ENCODE measurements around the gene DPM3.
"Not testable (repeated sequence)": the region's sequence is repeated elsewhere in the genome, so short reads cannot be mapped to it uniquely, and the experiment has no call there.

Gene DPM3, protein sequence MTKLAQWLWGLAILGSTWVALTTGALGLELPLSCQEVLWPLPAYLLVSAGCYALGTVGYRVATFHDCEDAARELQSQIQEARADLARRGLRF

GRCh38 chr1:155139895-155140629 is at the start of gene DPM3:
DPM3 (minus strand) TSS chr1:155140531; CDS start chr1:155140240, 291 bp downstream.
- peak; percentile 35 for DNase-seq

DNA sequence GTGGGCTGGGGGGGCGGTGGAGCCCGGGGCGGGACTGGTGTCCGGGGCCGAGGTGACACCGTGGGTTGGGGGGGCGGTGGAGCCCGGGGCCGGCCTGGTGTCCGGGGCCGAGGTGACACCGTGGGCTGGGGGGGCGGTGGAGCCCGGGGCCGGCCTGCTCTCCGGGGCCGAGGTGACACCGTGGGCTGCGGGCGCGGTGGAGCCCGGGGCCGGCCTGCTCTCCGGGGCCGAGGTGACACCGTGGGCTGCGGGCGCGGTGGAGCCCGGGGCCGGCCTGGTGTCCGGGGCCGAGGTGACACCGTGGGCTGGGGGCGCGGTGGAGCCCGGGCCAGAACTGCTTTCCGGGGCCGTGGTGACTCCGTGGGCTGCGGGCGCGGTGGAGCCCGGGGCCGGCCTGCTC is 49.6 kb upstream of the DPM3 start:
- not testable (repeated sequence) for DNase-seq

DNA sequence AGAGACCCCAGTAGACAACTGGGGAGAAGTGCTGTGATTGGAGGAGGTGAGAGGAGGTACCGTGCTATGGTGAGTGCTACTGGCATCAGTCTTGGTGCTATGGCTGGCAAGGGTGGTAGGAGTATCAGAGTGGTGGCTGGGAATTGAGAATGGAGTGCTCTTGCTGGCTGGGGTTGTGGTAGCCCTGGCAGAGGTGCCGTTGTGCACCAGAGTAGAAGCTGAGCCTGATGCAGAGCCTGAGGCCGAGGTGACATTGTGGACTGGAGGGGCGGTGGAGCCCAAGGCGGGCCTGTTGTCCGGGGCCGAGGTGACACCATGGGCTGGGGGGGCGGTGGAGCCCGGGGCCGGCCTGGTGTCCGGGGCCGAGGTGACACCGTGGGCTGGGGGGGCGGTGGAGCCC is 47.9 kb upstream of the DPM3 start:
- no peak for DNase-seq

- no peak for DNase-seq
Measured at GRCh38 chr1:155187456-155187891, 47.1 kb upstream of the DPM3 start.

- DNase-seq: no peak
Measured at GRCh38 chr1:155186794-155187455, 46.6 kb upstream of the DPM3 start.

DNA sequence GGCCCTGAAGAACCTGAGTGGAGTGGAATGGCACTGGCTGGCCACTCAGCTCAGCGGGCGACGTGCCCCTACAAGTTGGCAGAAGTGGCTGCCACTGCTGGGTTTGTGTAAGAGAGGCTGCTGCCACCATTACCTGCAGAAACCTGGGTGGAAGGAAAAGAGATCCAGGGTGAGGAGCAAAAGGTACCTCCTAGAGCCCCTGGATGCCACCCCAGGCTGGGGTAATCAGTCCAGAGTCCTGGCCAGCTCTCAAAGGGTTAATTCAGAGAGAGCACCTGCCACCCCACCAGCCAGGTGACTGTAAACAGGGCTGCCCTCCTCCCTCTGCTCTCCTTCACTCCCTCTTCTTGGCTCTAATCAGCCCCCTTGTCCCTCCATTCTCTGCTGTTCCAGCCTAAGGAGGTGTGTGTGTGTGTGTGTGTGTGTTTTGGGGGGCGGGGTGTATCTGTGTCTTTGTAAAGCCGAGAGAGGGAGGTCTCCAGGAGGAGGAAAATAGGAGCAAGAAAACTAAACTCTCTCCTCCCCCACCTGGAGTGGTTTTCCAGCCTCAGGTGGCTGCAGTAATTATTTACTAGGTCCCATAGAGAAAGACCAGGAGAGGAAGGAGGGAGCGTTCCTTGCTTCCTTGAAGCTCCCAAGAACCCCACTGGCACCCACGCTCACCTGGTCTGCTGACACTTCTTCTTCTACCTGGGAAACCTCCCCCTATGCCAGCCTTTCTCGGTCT is 45.9 kb upstream of the DPM3 start:
- no peak for DNase-seq

DNA sequence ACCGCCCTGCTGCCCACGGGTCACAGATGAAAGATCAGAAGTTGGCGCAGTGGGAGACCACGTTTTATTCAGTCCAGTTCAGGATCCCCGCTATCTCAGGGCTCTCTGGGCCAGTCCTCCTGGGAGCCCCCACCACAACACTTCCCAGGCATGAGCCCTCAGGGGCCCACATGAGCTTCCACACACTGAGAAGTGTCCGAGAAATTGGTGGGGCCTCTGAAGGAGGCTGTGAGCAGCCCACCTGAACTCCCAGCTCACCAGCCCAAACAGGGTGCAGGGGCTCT is 45.4 kb upstream of the DPM3 start:
- no peak for DNase-seq

DNA sequence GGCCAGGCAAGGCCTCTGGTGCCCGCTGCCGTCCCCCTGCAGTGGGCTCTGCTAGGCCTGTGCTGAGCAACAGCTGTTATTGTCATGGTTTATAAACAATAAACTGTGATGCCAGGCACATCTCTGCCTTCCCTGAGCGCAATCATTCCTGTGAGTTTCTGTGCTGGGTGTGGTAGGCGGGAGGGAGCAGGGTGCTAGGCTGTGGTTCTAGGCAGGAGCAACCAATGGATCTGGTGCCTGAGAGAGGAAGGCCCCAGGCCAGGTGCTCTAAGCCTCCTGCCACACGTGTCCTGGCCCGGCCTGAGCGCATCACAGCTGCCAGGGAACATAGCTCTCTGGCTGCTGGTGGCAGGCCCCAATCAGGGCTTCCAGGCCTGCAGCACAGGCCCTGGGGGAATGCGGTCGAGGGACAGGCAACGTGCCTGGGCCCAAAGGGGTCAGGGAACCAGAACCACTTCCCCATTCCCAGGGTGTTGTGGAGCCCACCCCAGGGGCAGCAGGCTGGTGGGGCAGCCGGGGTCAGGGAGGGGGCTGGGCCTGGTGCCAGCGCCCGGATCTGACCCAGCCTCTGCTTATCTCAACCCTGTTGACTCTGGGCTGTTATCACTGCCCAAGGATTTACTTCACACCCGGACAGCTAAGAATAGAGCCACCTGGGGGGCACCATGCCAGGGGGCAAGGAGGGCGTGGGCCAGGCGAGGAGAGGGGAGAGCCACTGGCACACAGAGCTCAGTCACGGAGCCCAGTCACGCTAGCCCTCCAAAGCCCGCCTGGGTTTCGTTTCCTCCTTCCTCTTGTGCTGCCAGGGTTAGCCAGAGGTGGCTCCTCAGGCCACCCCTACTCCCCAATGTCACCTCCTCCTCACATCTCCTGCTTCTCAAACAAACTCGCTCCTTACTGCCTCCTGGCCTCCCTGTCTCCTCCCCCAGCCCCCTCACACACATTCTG is 44.8 kb upstream of the DPM3 start:
- DNase-seq: no peak

GRCh38 chr1:155184351-155184811 is 44.0 kb upstream of the DPM3 start:
- DNase-seq: no peak

DNA sequence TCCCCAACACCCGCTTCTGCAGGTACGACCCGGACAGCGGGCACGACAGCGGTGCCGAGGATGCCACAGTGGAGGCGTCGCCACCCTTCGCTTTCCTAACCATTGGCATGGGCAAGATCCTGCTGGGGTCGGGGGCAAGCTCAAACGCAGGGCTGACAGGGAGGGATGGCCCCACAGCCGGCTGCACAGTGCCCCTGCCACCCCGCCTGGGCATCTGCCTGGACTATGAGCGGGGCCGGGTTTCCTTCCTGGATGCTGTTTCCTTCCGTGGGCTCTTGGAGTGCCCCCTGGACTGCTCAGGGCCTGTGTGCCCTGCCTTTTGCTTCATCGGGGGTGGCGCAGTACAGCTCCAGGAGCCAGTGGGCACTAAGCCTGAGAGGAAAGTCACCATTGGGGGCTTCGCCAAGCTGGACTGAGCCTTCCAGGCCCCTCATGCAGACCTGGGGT is 43.5 kb upstream of the DPM3 start:
- no peak for DNase-seq

GRCh38 chr1:155182052-155182550 is 41.8 kb upstream of the DPM3 start:
- no peak for DNase-seq

- no peak for DNase-seq
Measured at GRCh38 chr1:155181371-155182051, 41.2 kb upstream of the DPM3 start.

DNA sequence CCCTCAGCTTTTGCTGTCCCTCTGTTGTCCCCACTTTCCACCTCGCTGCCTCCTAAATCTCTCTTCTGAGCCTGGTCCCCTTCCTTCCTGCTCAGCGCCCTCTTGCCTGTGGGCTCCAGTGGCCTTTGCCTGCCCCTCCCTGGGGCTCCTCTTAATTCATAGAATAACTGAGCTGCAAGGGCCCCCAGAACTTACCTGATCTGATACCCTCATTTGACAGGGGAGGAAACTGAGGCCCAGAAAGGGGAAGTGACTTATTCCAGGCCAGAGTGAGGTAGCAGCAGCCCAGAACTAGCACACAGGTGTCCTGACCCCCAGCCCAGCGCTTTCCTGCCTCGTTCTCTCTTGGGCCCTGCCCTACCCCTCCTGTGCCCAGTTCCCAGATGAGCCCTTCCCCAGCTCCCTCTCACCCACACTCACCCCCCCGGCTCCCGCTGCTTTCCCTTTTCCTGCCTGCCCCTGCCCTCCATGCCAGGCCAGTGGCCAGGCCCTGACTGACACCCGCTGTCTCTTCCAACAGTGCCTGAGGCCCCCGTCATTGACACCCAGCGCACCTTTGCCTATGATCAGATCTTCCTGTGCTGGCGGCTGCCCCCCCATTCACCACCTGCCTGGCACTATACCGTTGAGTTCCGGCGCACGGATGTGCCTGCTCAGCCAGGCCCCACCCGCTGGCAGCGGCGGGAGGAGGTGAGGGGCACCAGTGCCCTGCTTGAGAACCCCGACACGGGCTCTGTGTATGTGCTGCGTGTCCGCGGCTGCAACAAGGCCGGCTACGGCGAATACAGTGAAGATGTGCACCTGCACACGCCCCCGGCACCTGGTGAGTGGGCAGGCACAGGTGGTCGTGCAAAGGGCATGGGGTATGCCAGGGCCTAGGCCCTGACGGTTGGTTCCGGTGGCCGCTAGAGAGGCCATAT is 39.0 kb upstream of the DPM3 start:
- no peak for DNase-seq

- no peak for DNase-seq
Measured at GRCh38 chr1:155178441-155179111, 38.2 kb upstream of the DPM3 start.

GRCh38 chr1:155177918-155178281 is 37.6 kb upstream of the DPM3 start:
- DNase-seq: no peak

DNA sequence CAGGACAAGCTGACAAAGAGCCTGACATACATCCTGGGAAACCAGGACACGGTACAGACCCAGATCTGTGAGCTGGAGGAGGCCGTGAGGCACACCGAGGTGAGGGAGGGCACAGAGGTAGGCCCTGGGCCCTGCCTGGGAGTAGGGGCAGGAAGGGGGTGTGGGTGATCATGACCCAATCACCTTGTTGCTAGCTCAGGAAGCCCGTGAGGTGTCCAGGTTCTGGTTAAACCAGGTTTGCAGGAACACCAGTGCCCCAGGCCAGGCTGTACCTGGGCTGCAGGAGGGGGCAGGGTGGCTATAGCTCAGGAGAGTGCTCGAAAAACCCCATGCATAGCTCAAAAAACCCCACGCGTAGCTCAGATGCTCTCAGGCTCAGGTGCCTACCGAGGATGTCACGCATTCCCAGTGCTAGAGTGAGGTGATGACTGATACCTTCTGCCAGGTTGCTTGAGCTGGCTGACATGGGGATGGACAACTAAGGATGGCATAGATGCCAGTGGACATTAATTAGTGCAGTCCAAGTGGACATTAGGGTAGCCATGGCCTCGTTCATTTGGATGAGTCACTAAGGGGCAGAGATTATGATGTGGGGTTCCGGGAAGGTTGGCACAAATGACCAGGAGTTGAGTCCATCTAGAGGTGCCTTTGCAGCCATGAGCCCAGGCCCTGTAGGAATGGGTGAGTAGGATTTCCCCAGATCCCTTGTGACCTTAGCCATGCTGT is 37.0 kb upstream of the DPM3 start:
- no peak for DNase-seq

GRCh38 chr1:155176544-155177071 is 36.3 kb upstream of the DPM3 start:
- peak; percentile 30 for DNase-seq

- no peak for DNase-seq
Measured at GRCh38 chr1:155175927-155176371, 35.6 kb upstream of the DPM3 start.
